DOHH2 (cell line): ENCODE data around the gene PRMT7.

Source experiments
- H3F3A ChIP-seq: fragments of 200-600 bp; sonication (generic), shearing (Covaris generic); 2 replicates; pipeline ENCODE4 v1.6.0; 2016; ENCODE audit warnings: antibody characterized with exemption, mild to moderate bottlenecking; ENCODE audit not compliant: control insufficient read depth, insufficient read depth
- H3K27ac ChIP-seq: fragments of 200-600 bp; sonication (generic); 2 replicates; pipeline ENCODE4 v1.5.1; 2014; ENCODE audit warnings: low read depth, mild to moderate bottlenecking, low read length, moderate library complexity
- H3K27me3 ChIP-seq: fragments of 200-600 bp; sonication (generic); 2 replicates; pipeline ENCODE4 v1.6.1; 2014; ENCODE audit warnings: mild to moderate bottlenecking, low read length, mixed read lengths; ENCODE audit not compliant: control insufficient read depth
- H3K36me3 ChIP-seq: fragments of 200-600 bp; sonication (generic); 2 replicates; pipeline ENCODE4 v1.6.1; 2014; ENCODE audit warnings: mild to moderate bottlenecking, low read length, moderate library complexity, mixed read lengths; ENCODE audit not compliant: control insufficient read depth
- H3K4me1 ChIP-seq: fragments of 200-600 bp; sonication (generic); 2 replicates; pipeline ENCODE4 v1.6.1; 2014; ENCODE audit warnings: mild to moderate bottlenecking, low read length, mixed read lengths; ENCODE audit not compliant: control insufficient read depth
- H3K4me2 ChIP-seq: fragments of 200-600 bp; sonication (generic); 2 replicates; pipeline ENCODE4 v1.6.0; 2014; ENCODE audit warnings: mild to moderate bottlenecking, low read length, moderate library complexity
- H3K4me3 ChIP-seq: fragments of 200-600 bp; sonication (generic); 2 replicates; pipeline ENCODE4 v1.5.1; 2014; ENCODE audit warnings: mild to moderate bottlenecking, low read length, mixed read lengths
- H3K79me2 ChIP-seq: fragments of 200-600 bp; sonication (generic); 2 replicates; pipeline ENCODE4 v1.6.1; 2014; ENCODE audit warnings: mild to moderate bottlenecking, low read length, mixed read lengths; ENCODE audit not compliant: control insufficient read depth
- H3K9me2 ChIP-seq: fragments of 200-600 bp; sonication (generic); replicated peaks from 2 replicates; pipeline ENCODE4 v1.6.1; 2014; ENCODE audit warnings: mild to moderate bottlenecking, low read length, mixed read lengths; ENCODE audit not compliant: control insufficient read depth
- H3K9me3 ChIP-seq: fragments of 200-600 bp; sonication (generic); 2 replicates; pipeline ENCODE4 v1.6.1; 2014; ENCODE audit warnings: antibody characterized with exemption, low read length, mixed read lengths; ENCODE audit not compliant: control insufficient read depth, insufficient read depth
- H4K20me1 ChIP-seq: fragments of 200-600 bp; sonication (generic); 2 replicates; pipeline ENCODE4 v1.6.0; 2014; ENCODE audit warnings: low read depth, mild to moderate bottlenecking, antibody characterized with exemption, low read length, moderate library complexity; ENCODE audit not compliant: control insufficient read depth, insufficient read depth
- EZH2phosphoT487 ChIP-seq: fragments of 200-600 bp; sonication (generic); IDR thresholded peaks from 2 replicates; pipeline ENCODE4 v1.6.1; 2017; ENCODE audit warnings: borderline replicate concordance, mild to moderate bottlenecking, antibody characterized with exemption, low read length, moderate library complexity, mixed read lengths
- TF ChIP-seq, protein P1 (sequence below): fragments of 200-600 bp; sonication (generic); IDR thresholded peaks from one replicate; pipeline ENCODE4 v1.5.1; 2014; ENCODE audit warnings: antibody characterized with exemption, mild to moderate bottlenecking, low read depth, low read length; ENCODE audit not compliant: poor library complexity, severe bottlenecking

The PRMT7 gene

DNA sequence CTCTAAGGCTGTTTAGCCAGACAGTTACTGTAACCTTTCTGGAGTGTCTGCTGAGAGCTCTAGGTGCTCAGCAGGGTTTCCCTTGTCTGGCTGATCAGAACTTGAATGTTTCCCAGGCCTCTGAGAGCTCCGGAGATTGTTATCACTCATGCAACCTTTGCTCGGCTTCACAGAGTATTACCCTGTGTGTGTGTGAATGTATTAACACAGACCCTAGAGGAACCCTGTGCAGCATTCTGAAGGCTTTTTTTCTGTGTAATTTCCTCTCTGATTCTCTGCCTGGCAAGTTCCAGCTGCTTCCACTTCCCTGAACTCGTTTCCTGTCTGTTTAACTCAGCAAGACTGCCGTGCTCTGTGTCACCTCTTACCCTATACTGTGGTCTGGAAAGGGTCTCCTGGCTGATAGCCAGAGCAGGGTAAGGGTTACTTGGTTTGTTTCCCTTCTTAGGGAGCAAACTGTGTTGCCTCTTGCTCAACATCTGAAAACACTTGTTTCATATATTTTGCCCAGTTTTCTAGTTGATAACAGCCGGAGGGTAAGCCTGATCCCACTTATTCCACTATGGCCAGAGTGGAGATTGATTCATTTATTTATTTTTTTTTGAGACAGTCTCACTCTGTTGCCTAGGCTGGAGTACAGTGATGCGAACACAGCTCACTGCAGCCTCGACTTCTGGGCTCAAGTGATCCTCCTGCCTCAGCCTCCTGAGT, 21.7 kb downstream of the PRMT7 start:
- Histone ChIP-seq H3K9me2 (no peaks in the 10 kb centered on the region), H3K36me3 (peaks cover 54% of the 10 kb centered on the region), H3K79me2 (no peaks in the 10 kb centered on the region), H4K20me1 (no peaks in the 10 kb centered on the region), H3K27ac (peak overlapping the region; percentile 53), H3K4me3 (peak overlapping the region; percentile 39), H3K4me2 (peak overlapping the region; percentile 59), H3K4me1 (peaks cover 23% of the 10 kb centered on the region), H3K9me3 (no peaks in the 10 kb centered on the region), H3F3A (peaks cover 6% of the 10 kb centered on the region; the same call in 1 of the 2 replicates), H3K27me3 (no peaks in the 10 kb centered on the region)
- no peak for TF ChIP-seq EZH2phosphoT487
- TF ChIP-seq, protein P1, sequence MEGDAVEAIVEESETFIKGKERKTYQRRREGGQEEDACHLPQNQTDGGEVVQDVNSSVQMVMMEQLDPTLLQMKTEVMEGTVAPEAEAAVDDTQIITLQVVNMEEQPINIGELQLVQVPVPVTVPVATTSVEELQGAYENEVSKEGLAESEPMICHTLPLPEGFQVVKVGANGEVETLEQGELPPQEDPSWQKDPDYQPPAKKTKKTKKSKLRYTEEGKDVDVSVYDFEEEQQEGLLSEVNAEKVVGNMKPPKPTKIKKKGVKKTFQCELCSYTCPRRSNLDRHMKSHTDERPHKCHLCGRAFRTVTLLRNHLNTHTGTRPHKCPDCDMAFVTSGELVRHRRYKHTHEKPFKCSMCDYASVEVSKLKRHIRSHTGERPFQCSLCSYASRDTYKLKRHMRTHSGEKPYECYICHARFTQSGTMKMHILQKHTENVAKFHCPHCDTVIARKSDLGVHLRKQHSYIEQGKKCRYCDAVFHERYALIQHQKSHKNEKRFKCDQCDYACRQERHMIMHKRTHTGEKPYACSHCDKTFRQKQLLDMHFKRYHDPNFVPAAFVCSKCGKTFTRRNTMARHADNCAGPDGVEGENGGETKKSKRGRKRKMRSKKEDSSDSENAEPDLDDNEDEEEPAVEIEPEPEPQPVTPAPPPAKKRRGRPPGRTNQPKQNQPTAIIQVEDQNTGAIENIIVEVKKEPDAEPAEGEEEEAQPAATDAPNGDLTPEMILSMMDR = no peak

DNA sequence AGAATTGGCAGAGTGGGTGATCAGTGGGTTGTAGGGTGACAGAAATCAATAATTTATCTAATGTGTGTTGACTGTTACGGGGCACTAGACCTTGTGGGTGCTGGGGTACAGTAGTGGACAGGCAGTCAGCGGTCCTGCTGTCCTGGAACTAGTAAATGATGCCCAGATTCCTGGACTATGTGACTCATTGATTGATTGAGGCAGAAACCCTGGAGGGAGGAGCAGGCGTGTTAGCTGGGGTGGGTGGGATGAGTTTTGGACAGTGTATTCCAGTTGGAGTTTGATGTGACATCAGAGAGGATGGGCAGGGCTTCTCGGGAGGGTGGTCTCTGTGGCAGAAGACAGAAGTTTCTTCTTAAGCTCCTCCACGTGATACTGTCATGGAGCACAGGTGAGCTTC, 24.4 kb downstream of the PRMT7 start:
- H3K4me3 ChIP-seq = no peak overlapping the region
- no peaks in the 10 kb centered on the region for H4K20me1 ChIP-seq
- H3K4me1 ChIP-seq = peaks cover 23% of the 10 kb centered on the region
- H3K36me3 ChIP-seq = peaks cover 62% of the 10 kb centered on the region
- H3K9me3 ChIP-seq = no peaks in the 10 kb centered on the region
- no peaks in the 10 kb centered on the region for H3K79me2 ChIP-seq
- H3K9me2 ChIP-seq = no peaks in the 10 kb centered on the region
- no peaks in the 10 kb centered on the region for H3K27me3 ChIP-seq
- 0 out of 2 replicates have a peak, but pooled peaks cover 6% of the 10 kb centered on the region for H3F3A ChIP-seq
- H3K4me2 ChIP-seq = no peak overlapping the region
- H3K27ac ChIP-seq = no peak overlapping the region
- TF ChIP-seq, protein P1 = no peak
- no peak for TF ChIP-seq EZH2phosphoT487

DNA sequence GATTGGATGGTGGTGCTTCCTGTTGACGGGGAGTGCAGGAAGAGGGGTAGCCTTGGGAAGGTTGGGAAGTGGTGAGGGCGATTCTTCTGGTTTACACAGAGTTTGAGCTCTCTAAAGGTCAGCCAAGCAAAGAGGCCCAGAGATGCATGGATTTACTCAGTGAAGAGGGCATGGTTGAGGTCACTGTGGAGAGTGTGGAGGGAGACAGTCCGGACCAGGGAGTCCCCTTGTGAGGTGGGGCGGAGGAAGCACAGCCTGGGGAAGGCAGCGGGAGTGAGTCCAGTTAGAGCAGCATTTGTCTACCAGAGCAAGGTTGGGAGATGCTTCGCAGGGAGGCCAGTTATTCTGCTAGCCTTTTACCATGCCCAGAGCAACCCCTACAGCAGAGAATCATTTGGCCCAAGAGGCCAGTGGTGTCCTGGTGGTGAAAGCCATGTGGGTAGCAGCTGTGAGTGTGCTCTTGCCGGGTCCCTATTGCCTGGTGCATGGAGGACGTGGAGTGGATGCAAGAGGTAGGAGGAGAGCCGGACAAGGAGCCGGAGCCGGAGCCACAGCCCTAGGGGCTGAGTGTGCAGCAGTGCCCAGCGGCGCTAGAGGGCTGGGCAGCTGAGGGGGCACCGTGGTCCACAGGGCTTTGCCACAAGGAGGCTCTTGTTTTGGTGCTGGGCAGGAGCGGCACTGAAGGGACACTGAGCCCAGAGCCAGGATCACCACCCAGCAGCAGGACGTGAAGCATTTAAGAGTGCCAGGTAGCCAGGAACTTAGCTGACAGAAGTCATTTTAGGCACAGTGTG, 27.7 kb downstream of the PRMT7 start:
- H3K79me2 ChIP-seq = no peaks in the 10 kb centered on the region
- no peak overlapping the region for H3K27ac ChIP-seq
- TF ChIP-seq EZH2phosphoT487 = no peak
- no peak overlapping the region for H3K4me2 ChIP-seq
- no peaks in the 10 kb centered on the region for H3K27me3 ChIP-seq
- H3K4me3 ChIP-seq = no peak overlapping the region
- no peaks in the 10 kb centered on the region for H3K9me2 ChIP-seq
- H3F3A ChIP-seq = 0 out of 2 replicates have a peak, but pooled peaks cover 4% of the 10 kb centered on the region
- H3K9me3 ChIP-seq = no peaks in the 10 kb centered on the region
- H4K20me1 ChIP-seq = no peaks in the 10 kb centered on the region
- peaks cover 66% of the 10 kb centered on the region for H3K36me3 ChIP-seq
- no peaks in the 10 kb centered on the region for H3K4me1 ChIP-seq

DNA sequence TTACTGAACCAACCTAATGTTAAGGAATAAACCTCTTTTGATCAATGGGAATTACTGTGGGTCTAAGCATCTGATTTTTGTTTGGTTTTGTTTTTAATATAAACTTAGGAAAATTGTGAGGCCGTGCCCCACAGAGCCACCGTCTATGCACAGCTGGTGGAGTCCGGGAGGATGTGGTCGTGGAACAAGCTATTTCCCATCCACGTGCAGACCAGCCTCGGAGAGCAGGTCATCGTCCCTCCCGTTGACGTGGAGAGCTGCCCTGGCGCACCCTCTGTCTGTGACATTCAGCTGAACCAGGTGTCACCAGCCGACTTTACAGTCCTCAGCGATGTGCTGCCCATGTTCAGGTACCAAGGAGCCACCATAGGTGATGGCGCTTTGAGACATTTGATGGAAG, 28.4 kb downstream of the PRMT7 start:
- Histone ChIP-seq H3K4me1 (no peaks in the 10 kb centered on the region), H4K20me1 (no peaks in the 10 kb centered on the region), H3K36me3 (peaks cover 68% of the 10 kb centered on the region), H3K9me3 (no peaks in the 10 kb centered on the region), H3K4me2 (no peak overlapping the region), H3K27me3 (no peaks in the 10 kb centered on the region), H3K9me2 (no peaks in the 10 kb centered on the region), H3K27ac (no peak overlapping the region), H3K4me3 (no peak overlapping the region), H3F3A (0 out of 2 replicates have a peak, but pooled peaks cover 4% of the 10 kb centered on the region), H3K79me2 (no peaks in the 10 kb centered on the region)
- TF ChIP-seq EZH2phosphoT487 = no peak
